ENCODE data around the gene TPGS1. TPM values are rescaled to one million over a fixed set of nuclear protein-coding genes. Genes with fewer than 3 reads are reported as not detected.

The TPGS1 gene
- total RNA-seq, 4 donors from 2014 or later: 23.4 to 73.8 (median 62.1) TPM

DNA sequence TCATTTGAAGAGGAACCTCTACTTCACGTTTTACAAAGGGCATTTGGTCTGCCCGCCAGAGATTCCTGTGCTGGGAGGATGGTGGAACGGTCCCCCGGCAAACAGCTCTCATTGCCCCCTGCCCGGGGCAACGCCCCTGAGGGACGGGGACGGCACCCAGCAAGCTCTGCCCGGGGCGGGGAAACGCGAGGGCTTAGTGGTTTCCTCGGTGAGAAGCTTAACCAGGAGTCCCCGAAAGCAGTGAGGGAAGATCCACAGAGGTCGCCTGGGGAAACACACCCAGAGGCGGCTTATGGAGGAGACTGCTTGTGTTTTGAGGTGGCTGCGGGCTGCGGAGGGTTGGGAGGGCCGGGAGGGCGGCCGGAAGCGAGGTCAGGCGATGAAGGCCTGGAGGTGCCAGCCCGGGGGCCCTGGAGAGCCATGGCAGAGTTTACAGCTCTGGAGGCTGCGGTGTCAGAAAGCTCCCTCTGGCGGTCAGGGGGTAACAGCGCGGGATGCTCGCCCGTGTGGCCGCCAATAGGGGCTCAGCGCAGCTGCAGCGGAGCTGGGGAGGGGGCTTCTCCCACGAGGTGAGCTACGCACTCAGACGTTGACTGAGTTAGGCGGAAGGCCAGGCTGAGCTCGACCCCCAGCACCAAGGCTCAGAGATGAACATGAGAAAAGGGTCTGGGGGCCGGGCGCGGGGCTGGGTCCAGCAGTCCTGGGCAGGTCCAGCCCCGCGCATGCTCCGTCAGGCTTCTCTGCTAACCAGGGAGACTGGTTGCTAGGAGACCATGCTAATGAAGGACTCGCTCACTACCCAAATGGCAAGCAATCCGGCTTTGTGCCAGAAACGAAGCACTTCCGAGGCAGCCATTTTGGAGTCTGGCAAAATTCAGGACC is 652 bp upstream of the TPGS1 start:
- peak in 1 of 2 donors; percentile 99 for DNase-seq (ENCODE audit: low spot score in 2 of 2)
- TF ChIP-seq, protein P1, sequence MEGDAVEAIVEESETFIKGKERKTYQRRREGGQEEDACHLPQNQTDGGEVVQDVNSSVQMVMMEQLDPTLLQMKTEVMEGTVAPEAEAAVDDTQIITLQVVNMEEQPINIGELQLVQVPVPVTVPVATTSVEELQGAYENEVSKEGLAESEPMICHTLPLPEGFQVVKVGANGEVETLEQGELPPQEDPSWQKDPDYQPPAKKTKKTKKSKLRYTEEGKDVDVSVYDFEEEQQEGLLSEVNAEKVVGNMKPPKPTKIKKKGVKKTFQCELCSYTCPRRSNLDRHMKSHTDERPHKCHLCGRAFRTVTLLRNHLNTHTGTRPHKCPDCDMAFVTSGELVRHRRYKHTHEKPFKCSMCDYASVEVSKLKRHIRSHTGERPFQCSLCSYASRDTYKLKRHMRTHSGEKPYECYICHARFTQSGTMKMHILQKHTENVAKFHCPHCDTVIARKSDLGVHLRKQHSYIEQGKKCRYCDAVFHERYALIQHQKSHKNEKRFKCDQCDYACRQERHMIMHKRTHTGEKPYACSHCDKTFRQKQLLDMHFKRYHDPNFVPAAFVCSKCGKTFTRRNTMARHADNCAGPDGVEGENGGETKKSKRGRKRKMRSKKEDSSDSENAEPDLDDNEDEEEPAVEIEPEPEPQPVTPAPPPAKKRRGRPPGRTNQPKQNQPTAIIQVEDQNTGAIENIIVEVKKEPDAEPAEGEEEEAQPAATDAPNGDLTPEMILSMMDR (IDR thresholded peaks at IDR 0.05): peak in 1 of 3 donors; percentile 98
- no peak for TF ChIP-seq POLR2A (IDR thresholded peaks at IDR 0.05)
- 4% methylated on average over 42 to 47 of the region's 48 CpGs for WGBS, 2 donors
- intact Hi-C loops (cut with DNase I; ENCODE audit: low total_unique reads): no loop called here
- no peak overlapping the region for H3K4me3 ChIP-seq (ENCODE audit: low read depth, poor library complexity, severe bottlenecking)

- peak overlapping the region; percentile 69 for H3K4me3 ChIP-seq (ENCODE audit: low read depth, poor library complexity, severe bottlenecking)
- TF ChIP-seq, protein P1 (IDR thresholded peaks at IDR 0.05): no peak
- TF ChIP-seq POLR2A (IDR thresholded peaks at IDR 0.05): no peak
- no peak for DNase-seq (ENCODE audit: low spot score in 2 of 2)
- intact Hi-C loops (cut with DNase I; ENCODE audit: low total_unique reads): no loop called here
- WGBS, 2 donors: 56 to 57% methylated on average over 32 of the region's 32 CpGs
Measured at GRCh38 chr19:508204-509150, 1.2 kb downstream of the TPGS1 start.

- TF ChIP-seq POLR2A (IDR thresholded peaks at IDR 0.05): no peak
- TF ChIP-seq, protein P1 (IDR thresholded peaks at IDR 0.05): peak in 2 of 3 donors; percentile 53 to 64
- intact Hi-C loops (cut with DNase I; ENCODE audit: low total_unique reads): no loop called here
- WGBS, 2 donors: 20 to 26% methylated on average over 10 of the region's 21 CpGs
- DNase-seq (ENCODE audit: low spot score in 2 of 2): peak in 1 of 2 donors; percentile 94
- no peak overlapping the region for H3K4me3 ChIP-seq (ENCODE audit: low read depth, poor library complexity, severe bottlenecking)
Measured at GRCh38 chr19:510606-511100, 3.4 kb downstream of the TPGS1 start.

- intact Hi-C loops (cut with DNase I; ENCODE audit: low total_unique reads): no loop called here
Measured at GRCh38 chr19:511101-511851, 4.0 kb downstream of the TPGS1 start.

More at GRCh38 chr19:511101-511851, 4.0 kb downstream of the TPGS1 start:
- H3K4me3 ChIP-seq (ENCODE audit: low read depth, poor library complexity, severe bottlenecking): no peak overlapping the region
- WGBS, 2 donors: 31 to 40% methylated on average over 30 of the region's 30 CpGs
- DNase-seq (ENCODE audit: low spot score in 2 of 2): no peak
- TF ChIP-seq, protein P1 (IDR thresholded peaks at IDR 0.05): no peak

Data from lower leg skin (tissue), 4 donors.